Naive thymus-derived CD8-positive, alpha-beta T cell (primary cell): Measurements from ENCODE around the gene ALDH3B1. TPM values are rescaled to one million over a fixed set of nuclear protein-coding genes. Genes with fewer than 3 reads are reported as not detected.

Source experiments
- ATAC-seq, 2 donors: fragments of 150-1000 bp; cut with Tn5 transposase in 1 of 2; sonication (Bioruptor Pico), chemical (Tn5 transposase) in 1 of 2; 1 replicate in 1 of 2; 2 replicates in 1 of 2; pipeline ENCODE4 v1.10.0; 2021; ENCODE audit warnings: mild to moderate bottlenecking in 2 of 2, moderate library complexity in 2 of 2
- POLR2A ChIA-PET: fragments of 350-600 bp; sonication (Branson Sonifier 250); formaldehyde crosslinking; loops from one replicate; lab custom pipeline; 2021; ENCODE audit warnings: antibody characterized with exemption; lab: Charles Lee
- DNase-seq, 10 donors: peaks; one replicate each; pipeline versions ENCODE4 v3.0.0 to v3.0.0-alpha.2; 2020 to 2022
- H3K27ac Mint-ChIP-seq, 10 donors: one replicate each; pipeline ENCODE4 v1.8.0; 2020 to 2022; ENCODE audit warnings: mild to moderate bottlenecking in 10 of 10, mixed read lengths in 10 of 10, moderate library complexity in 4 of 10, inconsistent platforms in 1 of 10
- H3K27me3 Mint-ChIP-seq, 5 donors: one replicate each; pipeline ENCODE4 v1.8.0; 2021 to 2022; ENCODE audit warnings: mixed read lengths in 5 of 5
- H3K36me3 Mint-ChIP-seq, 3 donors: one replicate each; pipeline ENCODE4 v1.8.0; 2020 to 2022; ENCODE audit warnings: mixed read lengths in 3 of 3, mild to moderate bottlenecking in 2 of 3, inconsistent platforms in 1 of 3
- H3K4me1 Mint-ChIP-seq, 4 donors: one replicate each; pipeline ENCODE4 v1.8.0; 2021 to 2022; ENCODE audit warnings: mixed read lengths in 4 of 4
- H3K4me3 Mint-ChIP-seq, 10 donors: one replicate each; pipeline ENCODE4 v1.8.0; 2020 to 2022; ENCODE audit warnings: mild to moderate bottlenecking in 10 of 10, mixed read lengths in 10 of 10, moderate library complexity in 6 of 10, inconsistent platforms in 1 of 10
- H3K9me3 Mint-ChIP-seq, 9 donors: one replicate each; pipeline ENCODE4 v1.8.0; 2020 to 2022; ENCODE audit warnings: mixed read lengths in 9 of 9, mild to moderate bottlenecking in 3 of 9, inconsistent platforms in 1 of 9, moderate library complexity in 1 of 9
- polyA plus RNA-seq, 3 donors: library from polyadenylated mRNA; unstranded; fragments of 300-500 nt; fragmentation: Illumina TruSeq; gene quantifications; one replicate each; pipeline ENCODE4 v1.2.3, GENCODE V29; 2021
- total RNA-seq, 8 experiments: library from RNA in 2 of 8; stranded (reverse) in 2 of 8; gene quantifications; one replicate each; pipeline ENCODE4 v1.2.3 and lab custom pipeline; 2021 to 2026

ALDH3B1 gene
- total and polyA plus RNA-seq, 5 experiments from 2014 or later: 0.09 to 0.39 TPM; not detected in 3

DNA sequence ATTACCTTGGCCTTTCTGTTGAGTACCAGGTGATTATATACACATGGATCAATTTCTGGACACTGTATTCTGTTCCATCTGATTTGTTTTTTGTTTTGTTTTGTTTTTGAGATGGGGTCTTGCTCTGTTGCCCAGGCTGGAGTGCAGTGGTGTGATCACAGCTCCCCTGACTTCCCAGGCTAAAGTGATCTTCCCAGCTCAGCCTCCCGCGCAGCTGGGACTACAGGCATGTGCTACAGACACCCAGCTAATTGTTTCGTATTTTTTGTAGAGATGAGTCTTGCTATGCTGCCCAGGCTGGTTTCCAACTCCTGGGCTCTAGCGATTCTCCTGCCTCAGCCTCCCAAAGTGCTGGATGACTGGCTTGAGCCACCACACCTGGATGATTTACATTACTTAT, 47.7 kb downstream of the ALDH3B1 start:
- DNase-seq (no peak), ATAC-seq (no peak)
- H3K27me3 Mint-ChIP-seq: no peaks in the 10 kb centered on the region
- H3K36me3 Mint-ChIP-seq: peaks cover 0 to 27% (median 7%) of the 10 kb centered on the region in 3 donors
- no peak overlapping the region for H3K4me3 Mint-ChIP-seq
- POLR2A ChIA-PET: interaction anchor here (0.6 kb wide), 1 partner anchor 62 kb away, joined by 4 read pairs; no protein-coding TSS in a partner anchor
- no peaks in the 10 kb centered on the region for H3K9me3 Mint-ChIP-seq
- H3K27ac Mint-ChIP-seq: peak overlapping the region in 1 of 10 donors; percentile 20
- H3K4me1 Mint-ChIP-seq: no peaks in the 10 kb centered on the region

DNA sequence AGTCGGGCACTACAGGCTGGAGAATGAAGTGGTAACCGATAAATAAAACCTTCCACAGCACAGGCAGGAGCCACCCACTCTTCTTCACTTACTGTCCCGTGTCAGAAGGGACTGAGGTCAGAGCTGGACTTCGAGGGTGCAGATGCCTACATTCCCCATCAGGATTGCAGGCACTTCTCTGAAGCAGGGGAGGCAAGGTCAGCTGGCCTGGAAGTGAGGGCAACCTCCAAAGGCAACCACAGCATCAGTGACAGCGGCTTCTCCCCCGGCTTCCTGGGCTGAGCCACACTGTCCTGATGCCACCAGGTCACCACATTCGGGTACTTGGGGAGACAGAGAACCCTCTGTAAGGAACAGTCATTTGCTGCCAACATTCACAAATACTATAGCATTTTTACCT, 51.4 kb downstream of the ALDH3B1 start:
- Mint-ChIP-seq H3K4me1 (no peaks in the 10 kb centered on the region), H3K36me3 (peaks cover 0 to 50% (median 16%) of the 10 kb centered on the region in 3 donors), H3K27me3 (no peaks in the 10 kb centered on the region), H3K9me3 (no peaks in the 10 kb centered on the region), H3K4me3 (no peak overlapping the region), H3K27ac (peak overlapping the region in 1 of 10 donors; percentile 48)
- POLR2A ChIA-PET: interaction anchor here (0.7 kb wide), 1 partner anchor 30 kb away, joined by 7 read pairs; no protein-coding TSS in a partner anchor
- ATAC-seq (no peak), DNase-seq (no peak)

DNA sequence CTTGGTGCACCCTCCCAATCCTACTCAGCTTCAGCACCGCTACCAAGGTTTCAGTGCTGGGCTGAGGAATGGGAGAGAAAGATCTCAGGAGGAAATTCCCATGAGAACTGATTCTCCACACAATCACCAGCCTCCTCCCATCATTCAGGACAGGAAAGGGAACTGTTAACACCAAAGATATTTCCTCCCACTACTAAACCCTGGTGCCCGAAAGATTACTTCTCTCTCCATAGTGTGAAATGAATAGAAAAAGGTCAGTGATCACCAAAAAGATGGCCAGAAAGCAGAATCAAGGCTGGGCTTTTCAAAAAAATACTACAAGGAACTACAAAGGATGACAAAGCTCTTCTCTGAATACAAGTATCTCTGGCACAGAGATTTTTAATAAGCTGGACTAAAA, 54.8 kb downstream of the ALDH3B1 start:
- DNase-seq: no peak
- Mint-ChIP-seq H3K4me1 (no peaks in the 10 kb centered on the region), H3K36me3 (peaks cover 6 to 68% (median 28%) of the 10 kb centered on the region in 3 donors), H3K27ac (no peak overlapping the region), H3K9me3 (no peaks in the 10 kb centered on the region), H3K27me3 (no peaks in the 10 kb centered on the region), H3K4me3 (no peak overlapping the region)
- no peak for ATAC-seq
- POLR2A ChIA-PET: no interaction called here

DNA sequence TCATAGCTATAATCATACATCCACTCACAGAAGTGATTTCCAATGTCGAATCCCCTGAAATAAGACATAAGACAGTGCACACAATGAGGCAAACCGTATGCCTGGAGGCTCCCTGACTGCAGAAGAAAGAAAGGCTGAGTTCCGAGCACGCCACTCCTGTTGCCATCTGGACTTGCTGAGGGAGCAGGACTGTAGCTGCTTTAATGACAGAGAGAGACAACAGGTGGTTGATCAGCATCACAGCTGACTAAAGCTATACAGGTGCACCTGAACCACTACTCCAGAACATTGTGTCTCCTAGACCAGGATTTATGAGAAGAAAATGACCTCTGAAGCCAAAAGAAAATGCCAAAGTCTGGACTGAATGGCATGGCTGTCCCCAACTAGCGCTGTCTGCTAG, 55.7 kb downstream of the ALDH3B1 start:
- no peak for DNase-seq
- Mint-ChIP-seq H3K9me3 (no peaks in the 10 kb centered on the region), H3K4me3 (no peak overlapping the region), H3K27ac (peak overlapping the region in 1 of 10 donors; percentile 37), H3K27me3 (no peaks in the 10 kb centered on the region), H3K4me1 (no peaks in the 10 kb centered on the region), H3K36me3 (peaks cover 6 to 75% (median 26%) of the 10 kb centered on the region in 3 donors)
- POLR2A ChIA-PET: no interaction called here
- ATAC-seq: no peak

DNA sequence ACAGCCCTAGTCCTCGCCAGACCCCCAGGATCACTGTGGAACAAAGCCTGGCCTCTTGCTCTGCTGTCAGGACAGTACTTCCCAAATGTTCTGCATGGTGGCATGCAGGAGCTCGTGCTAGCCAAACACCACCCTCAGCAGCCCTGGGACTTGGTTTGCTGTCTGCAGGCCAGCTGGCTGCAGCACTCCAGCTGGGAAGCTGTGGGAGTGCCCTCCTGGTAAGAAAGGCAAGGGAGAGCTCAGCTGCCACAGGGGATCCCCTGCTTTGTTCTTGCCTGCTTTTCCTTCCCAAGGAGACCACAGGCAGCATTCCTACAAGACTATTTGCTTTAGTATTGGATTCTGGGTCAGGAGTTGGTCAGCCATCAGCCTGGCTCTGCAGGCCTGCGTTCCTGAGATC, 56.6 kb downstream of the ALDH3B1 start:
- ATAC-seq (no peak), DNase-seq (no peak)
- no peaks in the 10 kb centered on the region for H3K9me3 Mint-ChIP-seq
- POLR2A ChIA-PET: no interaction called here
- no peak overlapping the region for H3K4me3 Mint-ChIP-seq
- H3K4me1 Mint-ChIP-seq: peaks cover 0 to 5% (median 0%) of the 10 kb centered on the region in 4 donors
- H3K27ac Mint-ChIP-seq: no peak overlapping the region
- H3K36me3 Mint-ChIP-seq: peaks cover 6 to 74% (median 28%) of the 10 kb centered on the region in 3 donors
- no peaks in the 10 kb centered on the region for H3K27me3 Mint-ChIP-seq

DNA sequence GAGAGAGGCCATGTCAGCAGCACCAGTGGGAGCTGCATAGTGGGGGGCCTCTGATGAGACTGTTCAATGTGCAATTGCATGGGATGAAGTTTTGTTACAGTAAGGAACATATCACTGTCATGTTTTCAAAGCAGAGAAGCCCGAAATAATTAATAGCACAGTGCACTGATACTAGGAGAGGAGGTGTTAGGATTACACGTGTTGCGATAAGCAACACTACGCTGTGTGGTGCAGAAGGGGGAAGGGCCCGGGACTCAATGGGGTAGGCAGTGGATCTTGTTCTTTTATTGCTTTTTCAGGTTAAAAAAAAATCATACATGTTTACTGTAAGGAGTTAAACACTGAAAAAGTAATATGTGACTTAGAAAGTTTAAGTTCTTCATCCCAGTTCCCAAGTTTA, 57.9 kb downstream of the ALDH3B1 start:
- Mint-ChIP-seq H3K9me3 (no peaks in the 10 kb centered on the region), H3K27me3 (no peaks in the 10 kb centered on the region), H3K36me3 (peaks cover 6 to 79% (median 27%) of the 10 kb centered on the region in 3 donors), H3K4me3 (no peak overlapping the region), H3K4me1 (peaks cover 0 to 5% (median 0%) of the 10 kb centered on the region in 4 donors), H3K27ac (peak overlapping the region in 1 of 10 donors; percentile 61)
- DNase-seq: no peak
- POLR2A ChIA-PET: no interaction called here
- ATAC-seq: no peak

DNA sequence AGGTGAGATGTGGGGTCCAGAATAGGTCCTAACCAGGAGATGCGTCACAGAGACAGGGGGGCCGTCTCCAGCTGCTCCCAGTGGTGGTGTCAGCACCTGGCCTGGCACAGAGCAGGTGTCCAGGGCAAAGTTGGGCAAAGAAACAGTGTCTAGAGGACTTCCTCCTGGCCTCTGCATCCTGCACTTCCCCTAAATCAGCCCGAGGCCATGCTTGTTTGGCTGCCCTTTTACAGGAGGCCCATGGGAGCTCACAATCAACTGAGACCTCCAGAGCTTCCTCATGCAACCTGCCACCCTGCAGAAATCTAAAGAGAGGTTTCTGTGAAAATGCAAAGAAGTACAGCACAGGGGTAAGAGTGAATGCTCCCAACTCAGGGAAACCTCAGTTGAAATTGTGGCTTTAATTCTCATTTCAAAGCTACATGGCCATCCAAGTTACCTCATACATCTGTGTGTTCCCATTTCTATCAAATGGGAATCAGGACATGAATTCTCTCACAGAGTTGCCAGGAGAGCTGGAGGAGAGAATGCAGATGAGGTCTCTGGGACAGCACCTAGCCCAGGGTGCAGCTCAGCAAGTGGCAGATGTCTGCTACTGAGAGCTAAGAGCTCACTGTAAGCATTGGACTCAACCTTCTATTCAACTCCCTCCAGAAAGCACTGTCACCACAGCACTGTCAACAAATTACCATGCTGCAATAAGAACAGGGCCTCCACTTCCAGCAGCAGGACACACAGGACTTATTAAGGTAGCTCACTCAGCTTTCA, 61.3 kb downstream of the ALDH3B1 start:
- peaks cover 6 to 70% (median 21%) of the 10 kb centered on the region in 3 donors for H3K36me3 Mint-ChIP-seq

DNA sequence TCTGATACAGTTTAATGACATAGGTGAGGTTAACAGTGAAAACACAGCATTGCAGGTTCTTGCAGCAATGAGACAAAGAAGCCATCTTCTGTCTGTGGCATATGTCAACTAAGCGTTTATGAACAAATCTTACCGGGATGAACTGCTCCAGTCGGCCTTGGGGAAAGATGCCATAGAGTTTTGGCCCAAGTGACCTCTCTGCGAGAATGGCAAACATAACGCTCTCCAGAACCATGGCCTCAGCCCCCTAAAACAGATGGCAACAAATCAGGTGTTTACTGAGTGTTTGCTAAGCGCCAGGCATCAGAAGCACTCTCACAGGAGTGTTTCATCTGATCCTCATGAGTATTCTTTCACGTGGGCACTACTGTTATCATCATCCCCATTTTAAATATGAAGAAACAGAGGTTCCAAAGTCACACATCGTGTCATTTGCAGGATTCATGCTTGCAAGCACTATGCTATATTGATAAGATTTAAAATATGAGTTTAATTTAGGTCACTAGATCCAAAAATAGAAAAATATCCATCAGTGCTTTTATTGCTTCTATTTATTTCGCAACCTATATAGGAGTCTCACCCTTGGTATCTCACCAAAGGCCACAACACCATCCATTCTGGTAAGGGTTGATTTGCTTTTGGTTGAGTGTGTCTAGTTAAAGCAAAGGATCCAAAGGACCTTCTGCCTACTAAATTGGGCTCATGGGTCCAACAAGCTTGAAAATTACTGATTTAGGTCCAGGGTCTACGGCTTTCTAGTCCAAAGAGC, 64.6 kb downstream of the ALDH3B1 start:
- POLR2A ChIA-PET: no interaction called here

More for the DNA sequence above, 61.3 kb downstream of the ALDH3B1 start:
- H3K27ac Mint-ChIP-seq: peak overlapping the region in 1 of 10 donors; percentile 46
- POLR2A ChIA-PET: interaction anchor here (0.6 kb wide), 1 partner anchor 394 kb away, joined by 3 read pairs; no protein-coding TSS in a partner anchor
- DNase-seq: no peak
- H3K9me3 Mint-ChIP-seq: no peaks in the 10 kb centered on the region
- no peak for ATAC-seq
- H3K4me3 Mint-ChIP-seq: no peak overlapping the region
- no peaks in the 10 kb centered on the region for H3K27me3 Mint-ChIP-seq
- peaks cover 0 to 5% (median 0%) of the 10 kb centered on the region in 4 donors for H3K4me1 Mint-ChIP-seq

DNA sequence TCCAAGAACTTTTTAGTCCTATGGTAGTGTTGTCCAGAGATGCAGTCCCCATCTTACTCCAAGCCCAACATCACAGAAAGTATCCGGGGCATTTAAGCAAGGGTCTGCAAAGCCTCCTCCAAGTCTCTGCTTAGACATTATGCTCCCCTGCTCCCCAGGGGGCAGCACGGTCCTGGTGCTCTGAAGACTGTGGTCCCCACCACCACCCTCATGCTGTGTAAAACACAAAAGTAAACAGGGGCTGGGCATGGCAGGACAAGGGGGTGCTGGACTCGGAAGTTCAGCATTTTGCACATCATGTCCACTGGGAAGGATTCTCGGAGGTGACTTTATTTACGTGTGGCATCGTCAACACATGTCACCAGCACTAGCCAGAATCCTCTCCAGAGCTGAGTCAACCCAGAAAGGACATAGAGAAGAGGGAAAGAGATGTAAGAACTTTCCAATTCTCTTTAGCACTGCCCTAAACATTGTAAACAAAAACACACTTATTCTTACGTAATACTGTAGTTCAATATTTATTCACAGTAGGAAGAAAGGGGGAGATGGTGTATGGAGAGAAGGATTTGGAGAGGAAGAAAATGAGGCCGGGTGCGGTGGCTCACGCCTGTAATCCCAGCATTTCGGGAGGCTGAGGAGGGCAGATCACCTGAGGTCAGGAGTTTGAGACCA, 66.4 kb downstream of the ALDH3B1 start:
- H3K4me3 Mint-ChIP-seq: no peak overlapping the region
- H3K27me3 Mint-ChIP-seq: no peaks in the 10 kb centered on the region
- DNase-seq (peak in 2 of 10 donors; percentile 9 to 13), ATAC-seq (peak; percentile 42 to 46)
- POLR2A ChIA-PET: interaction anchor here (0.7 to 1.1 kb wide), 2 partner anchors 24 to 736 kb away, joined by 3 to 4 read pairs; no protein-coding TSS in a partner anchor
- H3K4me1 Mint-ChIP-seq: peaks cover 0 to 2% (median 0%) of the 10 kb centered on the region in 4 donors
- no peaks in the 10 kb centered on the region for H3K9me3 Mint-ChIP-seq
- H3K27ac Mint-ChIP-seq: no peak overlapping the region
- H3K36me3 Mint-ChIP-seq: peaks cover 0 to 34% (median 4%) of the 10 kb centered on the region in 3 donors

More for the DNA sequence above, 64.6 kb downstream of the ALDH3B1 start:
- ATAC-seq (no peak), DNase-seq (no peak)
- H3K36me3 Mint-ChIP-seq: peaks cover 0 to 45% (median 10%) of the 10 kb centered on the region in 3 donors
- H3K4me3 Mint-ChIP-seq: no peak overlapping the region
- no peaks in the 10 kb centered on the region for H3K9me3 Mint-ChIP-seq
- H3K27me3 Mint-ChIP-seq: no peaks in the 10 kb centered on the region
- H3K4me1 Mint-ChIP-seq: peaks cover 0 to 5% (median 0%) of the 10 kb centered on the region in 4 donors
- no peak overlapping the region for H3K27ac Mint-ChIP-seq

DNA sequence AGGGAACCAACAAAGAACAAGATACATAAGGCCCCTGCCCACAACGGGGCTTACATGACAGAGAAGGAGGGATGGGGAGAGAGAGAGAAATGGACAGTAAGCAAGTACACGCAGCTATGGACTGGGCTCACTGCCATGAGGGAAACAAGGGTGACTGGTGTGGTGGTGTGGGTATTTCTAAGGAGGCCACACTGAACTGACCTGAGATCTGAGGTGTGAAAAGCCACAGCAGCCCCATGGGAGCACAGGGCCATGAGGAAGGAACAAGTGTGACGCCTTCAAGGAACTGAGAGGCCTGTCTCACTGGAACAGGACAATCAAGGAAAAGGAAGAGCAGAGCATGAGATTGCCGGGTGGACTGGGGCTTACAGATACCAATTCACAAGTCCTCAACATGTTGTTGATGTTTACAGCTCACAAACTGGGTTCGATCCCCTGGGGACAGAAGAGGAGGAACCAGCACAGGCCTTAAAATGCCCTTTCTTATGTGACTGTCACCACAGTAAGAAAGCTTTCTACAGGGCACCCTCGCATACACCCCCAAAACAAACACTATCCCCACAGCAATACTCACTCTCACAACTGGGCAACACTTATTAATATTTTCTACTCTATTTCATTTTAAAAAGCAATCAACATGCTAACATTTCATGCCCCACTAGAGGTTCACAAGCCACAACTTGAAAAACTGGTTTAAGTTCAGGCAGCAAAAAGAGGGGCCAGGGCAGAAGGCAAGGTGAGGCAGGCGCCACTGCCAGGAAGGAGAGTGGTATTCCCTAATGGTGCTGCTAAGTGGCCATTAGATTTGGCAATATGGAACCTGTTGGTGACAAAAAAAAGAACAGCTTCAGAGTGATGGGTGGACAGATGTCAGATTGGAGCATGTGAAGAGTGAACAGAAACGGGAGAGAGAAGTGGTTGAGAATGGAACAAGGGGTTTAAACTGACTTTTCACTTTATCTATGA, 67.8 kb downstream of the ALDH3B1 start:
- no peaks in the 10 kb centered on the region for H3K27me3 Mint-ChIP-seq
- ATAC-seq: no peak
- peaks cover 0 to 27% (median 2%) of the 10 kb centered on the region in 3 donors for H3K36me3 Mint-ChIP-seq
- POLR2A ChIA-PET: no interaction called here
- no peaks in the 10 kb centered on the region for H3K9me3 Mint-ChIP-seq
- H3K4me3 Mint-ChIP-seq: peak overlapping the region in 1 of 10 donors; percentile 2
- peak overlapping the region in 1 of 10 donors; percentile 29 for H3K27ac Mint-ChIP-seq
- no peak for DNase-seq
- peaks cover 0 to 2% (median 0%) of the 10 kb centered on the region in 4 donors for H3K4me1 Mint-ChIP-seq
